Keratinocyte (primary cell): ENCODE measurements around the gene SPOPL. TPM values are rescaled to one million over a fixed set of nuclear protein-coding genes. Genes with fewer than 3 reads are reported as not detected.

ENCODE experiments used
- DNase-seq: peaks from one replicate; pipeline ENCODE4 v3.0.0-alpha.2; 2011; ENCODE audit warnings: low read depth, missing footprints, low spot score
- FAIRE-seq: peaks from 2 replicates; lab custom pipeline; 2011; peaks lifted over from hg19 to GRCh38; lab: Jason Lieb, UNC
- H2AFZ ChIP-seq: 2 replicates; pipeline ENCODE4 v1.6.0; 2012; ENCODE audit warnings: low read length, control low read depth, inconsistent platforms; ENCODE audit not compliant: control insufficient read depth
- H3K27ac ChIP-seq: 2 replicates; pipeline ENCODE4 v1.5.1; 2011; ENCODE audit warnings: low read length; ENCODE audit not compliant: control insufficient read depth, insufficient read depth
- H3K27me3 ChIP-seq: 3 replicates; pipeline ENCODE4 v1.6.0; 2011; ENCODE audit warnings: low read length; ENCODE audit not compliant: control insufficient read depth, insufficient read depth; ENCODE audit errors: extremely low read depth
- H3K36me3 ChIP-seq, 2 experiments: 2 replicates in 1 of 2; 3 replicates in 1 of 2; pipeline ENCODE4 v1.5.1; 2011; ENCODE audit warnings: low read length in 2 of 2, mild to moderate bottlenecking in 1 of 2; ENCODE audit not compliant: control insufficient read depth in 2 of 2, insufficient read depth in 2 of 2; ENCODE audit errors: extremely low read depth in 1 of 2
- H3K4me1 ChIP-seq: 3 replicates; pipeline ENCODE4 v1.5.1; 2011; ENCODE audit warnings: low read length; ENCODE audit not compliant: control insufficient read depth, insufficient read depth; ENCODE audit errors: extremely low read depth
- H3K4me2 ChIP-seq: 3 replicates; pipeline ENCODE4 v1.6.0; 2011; ENCODE audit warnings: low read depth, low read length; ENCODE audit not compliant: control insufficient read depth, insufficient read depth; ENCODE audit errors: extremely low read depth
- H3K4me3 ChIP-seq, 3 experiments: fragments of 200-600 bp in 1 of 3; sonication (generic) in 1 of 3; 2 replicates in 2 of 3; 3 replicates in 1 of 3; pipeline ENCODE4 v1.5.1; 2011 to 2016; ENCODE audit warnings: low read length in 3 of 3, mild to moderate bottlenecking in 3 of 3, control low read depth in 2 of 3, inconsistent platforms in 1 of 3, low read depth in 1 of 3, mixed read lengths in 1 of 3, mixed run types in 1 of 3, moderate library complexity in 1 of 3; ENCODE audit not compliant: control insufficient read depth in 2 of 3, insufficient read depth in 2 of 3; ENCODE audit errors: extremely low read depth in 1 of 3
- H3K79me2 ChIP-seq: 2 replicates; pipeline ENCODE4 v1.6.0; 2012; ENCODE audit warnings: low read length; ENCODE audit not compliant: control insufficient read depth, insufficient read depth
- H3K9ac ChIP-seq: 3 replicates; pipeline ENCODE4 v1.6.0; 2011; ENCODE audit warnings: low read length; ENCODE audit not compliant: control insufficient read depth, insufficient read depth; ENCODE audit errors: extremely low read depth
- H3K9me1 ChIP-seq: 3 replicates; pipeline ENCODE4 v1.6.0; 2011; ENCODE audit warnings: low read length; ENCODE audit not compliant: control insufficient read depth, insufficient read depth; ENCODE audit errors: extremely low read depth
- H3K9me3 ChIP-seq: 2 replicates; pipeline ENCODE4 v1.5.1; 2012; ENCODE audit warnings: low read depth, low read length; ENCODE audit not compliant: control insufficient read depth
- H4K20me1 ChIP-seq: 3 replicates; pipeline ENCODE4 v1.6.0; 2011; ENCODE audit warnings: low read length; ENCODE audit not compliant: control insufficient read depth, insufficient read depth; ENCODE audit errors: extremely low read depth
- EZH2 ChIP-seq: IDR thresholded peaks from one replicate; pipeline ENCODE4 v1.6.1; 2012; ENCODE audit warnings: inconsistent platforms, mild to moderate bottlenecking, low read length, moderate library complexity
- dilution Hi-C: fragments of 300-500 bp; cut with MboI; formaldehyde crosslinking; loops from one replicate; pipeline ENCODE4 v1.7.0; 2020; ENCODE audit warnings: low sequenced_read_pairs; ENCODE audit not compliant: extremely low pct_ligation_motif_present
- polyA minus RNA-seq, 3 experiments: library from RNA; depleted of rRNA, polyadenylated mRNA; stranded (reverse); fragments of >200 nt; gene quantifications; 1 replicate in 1 of 3; 2 replicates in 1 of 3; 3 replicates in 1 of 3; pipeline ENCODE4 v1.2.3, GENCODE V29; 2011
- polyA plus RNA-seq, 5 experiments: library from polyadenylated mRNA; depleted of rRNA in 3 of 5; stranded (reverse) in 3 of 5; stranded (forward) in 1 of 5; unstranded in 1 of 5; fragments of >200 nt; gene quantifications; 1 replicate in 1 of 5; 2 replicates in 3 of 5; 3 replicates in 1 of 5; pipeline versions ENCODE4 v1.2.1 to v1.2.3, GENCODE V29; 2011 to 2012; ENCODE audit warnings: missing spikeins in 2 of 5, low read depth in 1 of 5, low replicate concordance in 1 of 5
- TF ChIP-seq, protein P1 (sequence below), 3 experiments: IDR thresholded peaks in 1 of 3; conservative IDR thresholded peaks in 1 of 3; optimal IDR thresholded peaks in 1 of 3; 2 replicates in 2 of 3; 3 replicates in 1 of 3; pipeline versions ENCODE3 to v1.5.1; 2011; ENCODE audit warnings: low read length in 3 of 3, mild to moderate bottlenecking in 3 of 3, moderate library complexity in 2 of 3, control low read depth in 1 of 3, inconsistent platforms in 1 of 3; ENCODE audit not compliant: insufficient read depth in 2 of 3; ENCODE audit errors: extremely low read depth in 1 of 3

Gene SPOPL
- polyA plus RNA-seq, result 9.1 to 16.5 TPM (median 11.4 TPM) in 3 replicates
- 13.7 TPM for polyA plus RNA-seq (2011; ENCODE audit: low read depth)
- 8.9 and 18.8 TPM in 2 replicates for polyA plus RNA-seq (2011; cell fraction: cytosol; rRNA removed)
- polyA plus RNA-seq (2011; cell fraction: nucleus; rRNA removed), result 11.8 and 13.3 TPM in 2 replicates
- 9.8 and 9.9 TPM in 2 replicates for polyA plus RNA-seq (2012; ENCODE audit: low replicate concordance)
- polyA minus RNA-seq, result 3.8 to 20.0 TPM (median 8.4 TPM) in 3 replicates
- 20.3 TPM for polyA minus RNA-seq (2011; cell fraction: cytosol; rRNA and poly(A)+ RNA removed)
- polyA minus RNA-seq (2011; cell fraction: nucleus; rRNA and poly(A)+ RNA removed), result 11.9 and 24.4 TPM in 2 replicates

DNA sequence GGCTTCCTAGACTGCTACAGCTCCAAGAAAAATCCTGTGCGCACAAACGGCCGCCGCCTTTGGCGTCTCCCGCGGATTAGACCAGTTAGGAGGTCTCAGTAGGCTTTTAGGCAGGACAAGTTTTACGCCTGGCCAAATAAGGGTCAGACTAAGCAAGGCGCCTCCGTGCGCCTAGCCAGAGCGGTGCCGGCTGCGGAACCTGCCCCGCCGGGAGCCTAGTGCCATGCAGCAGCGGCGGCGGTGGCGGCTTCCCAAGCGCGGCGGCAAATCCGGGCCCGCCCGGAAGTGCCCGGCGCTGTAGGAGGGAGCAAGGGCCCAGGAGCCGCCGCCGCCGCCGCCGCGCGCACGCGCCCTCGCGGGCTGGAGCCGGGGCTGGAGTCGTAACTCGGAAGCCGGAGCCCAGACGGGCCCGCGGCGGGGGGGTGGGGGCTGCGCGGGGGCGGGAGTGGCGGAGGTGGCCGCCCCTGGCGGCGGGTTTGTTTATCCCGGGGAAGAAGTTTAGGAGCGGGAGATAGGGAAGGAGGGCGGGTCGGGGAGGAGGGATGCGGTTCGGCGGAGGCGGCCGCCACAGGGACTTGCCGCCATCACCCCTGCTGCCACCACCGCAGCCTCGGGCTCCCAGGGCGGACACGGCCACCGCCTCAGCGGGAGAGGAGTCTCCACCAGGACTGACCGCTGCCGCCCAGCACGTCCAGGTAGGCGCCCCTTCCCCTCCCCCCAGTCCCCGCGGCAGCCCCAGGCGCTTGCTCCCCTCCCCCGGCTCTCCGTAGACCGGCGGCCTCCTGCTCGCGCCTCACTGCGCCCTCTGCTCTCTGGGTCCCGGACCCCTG, at the start of gene SPOPL:
SPOPL (plus strand) TSS at position 346 of the 830 bp plus-strand sequence. CDS start 48,447 bp downstream, outside the sequence.
- no peak for FAIRE-seq
- no peaks in the 10 kb centered on the region for H3K9me3 ChIP-seq
- TF ChIP-seq, protein P1, sequence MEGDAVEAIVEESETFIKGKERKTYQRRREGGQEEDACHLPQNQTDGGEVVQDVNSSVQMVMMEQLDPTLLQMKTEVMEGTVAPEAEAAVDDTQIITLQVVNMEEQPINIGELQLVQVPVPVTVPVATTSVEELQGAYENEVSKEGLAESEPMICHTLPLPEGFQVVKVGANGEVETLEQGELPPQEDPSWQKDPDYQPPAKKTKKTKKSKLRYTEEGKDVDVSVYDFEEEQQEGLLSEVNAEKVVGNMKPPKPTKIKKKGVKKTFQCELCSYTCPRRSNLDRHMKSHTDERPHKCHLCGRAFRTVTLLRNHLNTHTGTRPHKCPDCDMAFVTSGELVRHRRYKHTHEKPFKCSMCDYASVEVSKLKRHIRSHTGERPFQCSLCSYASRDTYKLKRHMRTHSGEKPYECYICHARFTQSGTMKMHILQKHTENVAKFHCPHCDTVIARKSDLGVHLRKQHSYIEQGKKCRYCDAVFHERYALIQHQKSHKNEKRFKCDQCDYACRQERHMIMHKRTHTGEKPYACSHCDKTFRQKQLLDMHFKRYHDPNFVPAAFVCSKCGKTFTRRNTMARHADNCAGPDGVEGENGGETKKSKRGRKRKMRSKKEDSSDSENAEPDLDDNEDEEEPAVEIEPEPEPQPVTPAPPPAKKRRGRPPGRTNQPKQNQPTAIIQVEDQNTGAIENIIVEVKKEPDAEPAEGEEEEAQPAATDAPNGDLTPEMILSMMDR (optimal IDR thresholded peaks at IDR 0.05 in 1 of 3, IDR thresholded peaks at IDR 0.05 in 1 of 3, conservative IDR thresholded peaks at IDR 0.05 in 1 of 3; ENCODE audit: extremely low read depth in 1 of 3, insufficient read depth in 2 of 3, low read length in 3 of 3), result peak in 1 of 3 experiments; percentile 4
- TF ChIP-seq EZH2, result no peak
- H3K27ac ChIP-seq, result peak within 1 kb of the TSS; percentile 92
- DNase-seq, result no peak
- H3K9me1 ChIP-seq, result no peaks in the 10 kb centered on the region
- H3K4me3 ChIP-seq, result peak within 1 kb of the TSS; percentile 92 to 100 (median 98)
- peaks cover 0 to 2% of the 10 kb centered on the region in 2 experiments for H3K36me3 ChIP-seq
- H3K9ac ChIP-seq, result peak within 1 kb of the TSS; percentile 92
- H3K4me1 ChIP-seq, result peaks cover 8% of the 10 kb centered on the region
- H4K20me1 ChIP-seq, result no peaks in the 10 kb centered on the region
- H3K4me2 ChIP-seq, result peak within 1 kb of the TSS; percentile 88
- H2AFZ ChIP-seq, result peak within 1 kb of the TSS; percentile 81
- H3K79me2 ChIP-seq, result peaks cover 49% of the 10 kb centered on the region
- H3K27me3 ChIP-seq, result no peaks in the 10 kb centered on the region
- dilution Hi-C loops, result no loop called here

DNA sequence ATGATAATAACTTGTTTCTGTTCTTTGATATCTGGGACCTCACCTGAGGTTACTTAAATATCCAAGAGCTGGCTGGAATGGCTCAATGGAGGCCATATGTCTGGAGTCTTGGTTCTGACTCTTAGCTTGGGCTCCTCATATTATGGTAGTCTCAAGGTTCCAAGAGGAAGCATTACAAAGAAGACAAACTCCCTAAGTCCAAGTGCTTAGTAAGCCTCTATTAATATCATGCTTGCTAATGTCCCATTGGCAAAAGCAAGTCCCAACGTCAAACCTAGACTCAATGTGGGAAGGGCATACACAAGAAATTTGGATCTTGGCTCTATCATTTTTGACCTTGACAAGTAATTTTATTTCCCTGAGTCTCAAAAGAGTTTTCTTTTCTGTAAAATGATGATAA, 49.2 kb upstream of the SPOPL start:
- Histone ChIP-seq H3K4me1 (peaks cover 28% of the 10 kb centered on the region), H3K27me3 (no peaks in the 10 kb centered on the region), H3K4me3 (no peak overlapping the region), H3K79me2 (no peaks in the 10 kb centered on the region), H4K20me1 (no peaks in the 10 kb centered on the region), H3K4me2 (no peak overlapping the region), H3K9me1 (no peaks in the 10 kb centered on the region), H3K27ac (no peak overlapping the region), H3K9ac (no peak overlapping the region), H2AFZ (no peak overlapping the region), H3K36me3 (no peaks in the 10 kb centered on the region), H3K9me3 (no peaks in the 10 kb centered on the region)
- FAIRE-seq (peak; percentile 64), DNase-seq (no peak)
- TF ChIP-seq, protein P1 (optimal IDR thresholded peaks at IDR 0.05 in 1 of 3, IDR thresholded peaks at IDR 0.05 in 1 of 3, conservative IDR thresholded peaks at IDR 0.05 in 1 of 3; ENCODE audit: extremely low read depth in 1 of 3, insufficient read depth in 2 of 3, low read length in 3 of 3), result no peak
- TF ChIP-seq EZH2, result no peak
- dilution Hi-C loops, result no loop called here
